GM18520 (cell line): ENCODE results near the gene RDH16.
"Not testable (repeated sequence)": the region's sequence is repeated elsewhere in the genome, so short reads cannot be mapped to it uniquely, and the experiment has no call there.

Experiments
- ATAC-seq: cut with Tn5 transposase; IDR thresholded peaks from one replicate; pipeline ENCODE4 v1.9.1; 2021; ENCODE audit not compliant: unreplicated experiment

Gene RDH16

DNA sequence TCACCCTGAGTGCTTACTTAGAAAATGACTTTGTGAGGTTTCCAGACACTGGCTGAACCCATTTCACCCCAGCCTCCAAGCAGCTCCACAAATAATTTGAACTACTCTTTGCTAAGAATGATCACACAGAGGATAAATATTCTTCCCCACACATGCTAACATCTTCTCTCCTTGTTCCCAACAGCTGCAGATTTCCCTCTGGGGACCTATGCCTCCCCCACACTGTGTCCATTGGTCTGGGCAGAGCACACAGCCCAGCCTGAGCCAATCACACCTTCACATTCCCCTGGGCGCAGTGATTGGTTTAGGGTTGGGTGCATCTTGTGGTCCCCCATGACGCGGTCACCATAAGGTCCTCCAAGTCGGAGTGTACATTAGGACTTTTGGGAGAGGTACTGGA, 30.1 kb downstream of the RDH16 start:
- ATAC-seq, result no peak

DNA sequence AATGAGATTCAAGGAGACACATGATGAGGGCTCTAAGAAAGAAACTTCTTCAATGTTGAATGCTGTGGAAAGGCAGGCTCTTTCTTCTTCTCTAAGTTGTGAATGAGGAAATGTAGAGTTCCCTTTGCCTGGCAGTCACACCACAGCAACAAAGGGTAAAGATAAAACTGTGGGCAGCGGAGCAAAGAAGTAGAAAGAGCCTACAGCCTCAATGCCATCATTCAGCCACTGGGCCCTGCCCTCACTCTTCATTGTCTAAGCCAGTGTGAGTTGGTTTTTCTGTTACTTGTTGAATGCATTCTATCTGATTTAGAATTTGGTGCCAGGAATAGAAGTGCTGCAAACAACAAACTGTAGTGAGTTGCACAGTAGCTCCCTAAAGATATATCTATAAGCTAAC, 35.4 kb downstream of the RDH16 start:
- no peak for ATAC-seq

DNA sequence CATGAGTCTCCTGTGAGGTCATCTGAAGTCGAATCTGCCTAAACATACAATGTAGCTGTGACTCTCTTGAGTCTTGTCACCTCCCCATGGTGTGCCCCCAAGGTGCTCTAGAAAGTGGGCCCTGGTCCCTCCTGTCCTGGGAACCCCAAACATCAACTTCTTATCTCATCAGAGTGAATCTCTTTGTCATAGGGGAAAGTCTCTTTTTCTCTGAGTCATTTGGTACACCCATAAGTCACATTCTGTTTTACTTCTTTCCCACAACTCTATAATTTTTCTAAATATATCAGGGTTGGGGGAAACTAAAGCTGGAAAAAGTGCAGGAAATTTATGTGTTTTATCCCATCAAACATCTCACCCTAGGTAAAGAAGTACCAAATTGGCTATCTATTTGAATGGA, 36.1 kb downstream of the RDH16 start:
- no peak for ATAC-seq

DNA sequence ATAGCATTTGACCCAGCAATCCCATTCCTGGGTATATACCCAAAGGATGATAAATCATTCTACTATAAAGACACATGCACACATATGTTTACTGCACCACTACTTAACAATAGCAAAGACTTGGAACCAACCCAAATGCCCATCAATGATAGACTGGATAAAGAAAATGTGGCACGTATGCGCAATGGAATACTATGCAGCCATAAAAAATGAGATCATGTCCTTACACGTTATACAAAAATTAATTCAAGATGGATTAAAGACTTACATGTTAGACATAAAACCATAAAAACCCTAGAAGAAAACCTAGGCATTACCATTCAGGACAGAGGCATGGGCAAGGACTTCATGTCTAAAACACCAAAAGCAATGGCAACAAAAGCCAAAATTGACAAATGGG, 39.3 kb downstream of the RDH16 start:
- ATAC-seq, result not testable (repeated sequence)

DNA sequence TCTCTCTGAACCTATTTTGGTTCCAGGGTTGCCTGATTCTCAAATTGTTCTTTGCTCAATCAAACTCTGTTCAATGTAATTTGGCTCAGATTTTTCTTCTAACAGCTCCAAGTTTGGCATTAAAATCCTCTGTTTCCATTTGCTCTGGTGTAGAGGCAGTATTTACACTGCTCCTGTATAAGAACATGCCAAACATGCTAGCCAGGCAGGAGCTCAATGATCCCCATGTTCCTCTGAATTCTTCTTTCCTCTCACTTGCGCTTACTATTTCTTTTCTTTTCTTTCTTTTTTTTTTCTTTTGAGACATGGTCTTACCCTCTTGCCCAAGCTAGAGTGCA, 40.4 kb downstream of the RDH16 start:
- ATAC-seq, result no peak

DNA sequence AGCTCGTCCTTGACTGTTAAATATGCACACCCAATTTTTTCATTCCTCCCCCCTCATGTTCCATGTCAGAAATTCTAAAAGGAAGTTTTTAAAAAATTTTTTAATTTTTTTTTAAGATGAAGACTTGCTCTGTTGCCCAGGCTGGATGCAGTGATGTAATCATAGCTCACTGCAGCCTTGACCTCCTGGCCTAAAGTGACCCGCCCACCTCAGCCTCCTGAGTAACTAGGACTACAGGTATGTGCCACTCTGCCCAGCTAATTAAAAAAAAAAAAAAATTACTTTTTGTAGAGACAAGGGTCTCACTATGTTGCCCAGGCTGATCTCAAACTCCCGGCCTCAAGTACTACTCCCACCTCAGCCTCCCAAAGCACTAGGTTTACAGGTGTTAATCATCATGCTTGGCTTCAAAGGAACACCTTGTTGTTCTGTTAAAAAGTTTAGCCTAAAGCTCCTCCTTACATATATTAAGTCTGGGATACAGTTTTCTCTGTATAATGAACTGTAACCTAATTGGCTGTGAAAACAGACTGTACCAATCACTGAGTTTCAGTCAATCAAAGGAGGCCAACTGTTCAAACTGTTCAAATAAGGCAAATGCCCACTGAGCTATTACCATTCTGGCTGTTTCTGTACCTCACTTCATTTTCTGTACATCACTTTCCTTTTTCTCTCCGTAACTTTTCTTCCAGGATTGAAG, 41.0 kb downstream of the RDH16 start:
- ATAC-seq, result no peak

DNA sequence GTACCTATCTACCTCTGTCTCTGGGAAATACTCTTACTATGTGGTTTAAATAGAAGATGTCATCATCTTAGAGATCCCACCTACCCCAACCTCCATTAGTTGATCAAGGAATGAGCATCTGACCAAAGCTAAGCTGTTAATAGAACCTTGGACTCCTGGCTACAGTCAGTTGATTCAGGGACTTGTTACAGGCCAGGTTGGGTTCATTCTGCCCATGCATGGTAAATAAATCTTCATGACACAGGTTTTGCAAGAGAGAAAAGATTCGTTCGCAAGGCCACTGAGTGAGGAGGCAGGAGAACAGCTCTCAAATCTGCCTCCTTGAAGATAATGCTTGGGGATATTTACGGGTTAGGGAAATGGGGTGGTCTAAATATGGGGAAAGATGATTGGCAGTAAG, 42.7 kb downstream of the RDH16 start:
- ATAC-seq, result no peak

DNA sequence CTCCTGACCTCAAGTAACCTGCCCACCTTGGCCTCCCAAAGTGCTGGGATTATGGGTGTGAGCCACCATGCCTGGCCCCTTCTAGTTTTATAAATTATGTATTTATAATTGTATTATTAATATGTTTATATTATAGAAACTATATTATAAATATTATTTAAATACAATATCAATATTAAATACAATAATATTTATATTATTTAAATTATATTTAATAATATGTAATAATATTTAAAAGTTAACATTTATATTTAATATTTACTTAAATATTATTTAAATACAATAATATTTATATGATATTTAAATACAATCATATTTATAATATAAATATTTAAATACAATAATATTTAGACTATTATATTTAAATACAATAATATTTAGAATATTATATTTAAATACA, 43.2 kb downstream of the RDH16 start:
- no peak for ATAC-seq

DNA sequence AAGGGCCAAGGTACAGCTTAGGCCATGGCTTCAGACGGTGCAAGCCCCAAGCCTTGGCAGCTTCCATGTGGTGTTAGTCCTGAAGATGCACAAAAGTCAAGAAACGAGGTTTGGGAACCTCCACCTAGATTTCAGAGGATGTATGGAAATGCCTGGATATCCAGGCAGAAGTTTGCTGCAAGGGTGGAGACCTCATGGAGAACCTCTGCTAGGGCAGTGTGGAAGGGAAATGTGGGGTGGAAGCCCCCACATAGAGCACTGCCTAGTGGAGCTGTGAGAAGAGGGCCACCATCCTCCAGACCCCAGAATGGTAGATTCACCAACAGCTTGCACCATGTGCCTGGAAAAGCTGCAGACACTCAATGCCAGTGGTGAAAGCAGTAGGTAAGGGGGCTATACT, 48.0 kb downstream of the RDH16 start:
- ATAC-seq, result not testable (repeated sequence)

DNA sequence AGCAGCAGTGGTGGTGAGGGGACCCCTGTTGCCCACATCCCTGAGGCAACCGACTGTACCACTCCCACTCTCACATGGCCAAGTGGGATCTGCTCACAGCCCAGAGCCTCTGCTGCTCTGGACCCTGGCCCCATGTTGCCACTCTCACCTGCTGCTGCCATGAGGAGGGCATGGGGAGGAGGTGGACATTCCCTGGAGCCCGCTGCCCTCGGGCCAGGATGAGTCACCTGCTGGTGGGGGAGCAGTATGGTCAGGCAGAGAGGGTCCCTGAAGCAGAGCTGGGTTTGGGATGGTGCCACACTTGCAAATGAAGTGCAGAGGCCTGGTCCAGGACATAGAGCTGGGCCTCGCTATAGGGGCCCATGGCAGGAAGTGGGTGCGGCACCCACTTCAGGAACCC, 49.3 kb downstream of the RDH16 start:
- ATAC-seq, result no peak

DNA sequence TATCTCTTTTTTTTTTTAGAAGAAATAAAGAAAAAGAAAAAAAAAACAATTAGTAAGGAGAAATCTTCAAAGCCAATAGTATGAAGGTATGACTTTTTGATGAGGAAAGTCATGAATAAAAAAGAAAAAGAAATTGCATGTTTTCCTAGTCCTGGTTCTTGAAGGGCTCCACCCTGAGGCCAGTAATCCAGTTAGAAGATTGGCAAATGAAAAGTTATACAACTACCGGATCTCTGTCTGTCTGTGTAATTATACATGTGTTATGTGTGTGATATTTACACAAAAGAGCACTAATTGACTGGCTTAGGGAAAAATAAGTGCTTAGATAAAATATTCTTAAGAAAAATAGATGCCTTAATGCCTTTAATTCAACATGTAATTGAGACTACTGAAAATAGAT, 51.6 kb downstream of the RDH16 start:
- ATAC-seq, result no peak

DNA sequence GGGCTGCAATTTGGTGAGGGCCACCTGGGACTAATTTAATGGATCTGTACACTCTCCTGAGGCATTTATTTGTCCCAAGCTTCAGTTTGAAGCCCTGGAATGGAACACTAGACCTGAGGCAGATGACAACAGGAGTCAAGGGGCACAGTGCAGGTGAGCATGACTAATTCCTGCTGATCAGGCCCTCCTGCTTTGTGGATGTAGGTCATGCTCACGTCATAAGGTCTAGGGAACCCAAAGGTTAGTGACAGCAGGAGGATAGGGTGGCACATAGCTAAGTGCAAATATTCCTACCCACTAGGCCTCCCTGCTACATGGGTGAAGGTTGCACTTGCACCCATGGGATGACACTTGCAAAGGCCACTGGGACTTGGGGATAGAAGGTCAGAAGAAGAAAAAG, 54.0 kb downstream of the RDH16 start:
- no peak for ATAC-seq
